ENCODE results near the gene ARHGEF39.

ARHGEF39 gene, protein sequence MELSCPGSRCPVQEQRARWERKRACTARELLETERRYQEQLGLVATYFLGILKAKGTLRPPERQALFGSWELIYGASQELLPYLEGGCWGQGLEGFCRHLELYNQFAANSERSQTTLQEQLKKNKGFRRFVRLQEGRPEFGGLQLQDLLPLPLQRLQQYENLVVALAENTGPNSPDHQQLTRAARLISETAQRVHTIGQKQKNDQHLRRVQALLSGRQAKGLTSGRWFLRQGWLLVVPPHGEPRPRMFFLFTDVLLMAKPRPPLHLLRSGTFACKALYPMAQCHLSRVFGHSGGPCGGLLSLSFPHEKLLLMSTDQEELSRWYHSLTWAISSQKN

DNA sequence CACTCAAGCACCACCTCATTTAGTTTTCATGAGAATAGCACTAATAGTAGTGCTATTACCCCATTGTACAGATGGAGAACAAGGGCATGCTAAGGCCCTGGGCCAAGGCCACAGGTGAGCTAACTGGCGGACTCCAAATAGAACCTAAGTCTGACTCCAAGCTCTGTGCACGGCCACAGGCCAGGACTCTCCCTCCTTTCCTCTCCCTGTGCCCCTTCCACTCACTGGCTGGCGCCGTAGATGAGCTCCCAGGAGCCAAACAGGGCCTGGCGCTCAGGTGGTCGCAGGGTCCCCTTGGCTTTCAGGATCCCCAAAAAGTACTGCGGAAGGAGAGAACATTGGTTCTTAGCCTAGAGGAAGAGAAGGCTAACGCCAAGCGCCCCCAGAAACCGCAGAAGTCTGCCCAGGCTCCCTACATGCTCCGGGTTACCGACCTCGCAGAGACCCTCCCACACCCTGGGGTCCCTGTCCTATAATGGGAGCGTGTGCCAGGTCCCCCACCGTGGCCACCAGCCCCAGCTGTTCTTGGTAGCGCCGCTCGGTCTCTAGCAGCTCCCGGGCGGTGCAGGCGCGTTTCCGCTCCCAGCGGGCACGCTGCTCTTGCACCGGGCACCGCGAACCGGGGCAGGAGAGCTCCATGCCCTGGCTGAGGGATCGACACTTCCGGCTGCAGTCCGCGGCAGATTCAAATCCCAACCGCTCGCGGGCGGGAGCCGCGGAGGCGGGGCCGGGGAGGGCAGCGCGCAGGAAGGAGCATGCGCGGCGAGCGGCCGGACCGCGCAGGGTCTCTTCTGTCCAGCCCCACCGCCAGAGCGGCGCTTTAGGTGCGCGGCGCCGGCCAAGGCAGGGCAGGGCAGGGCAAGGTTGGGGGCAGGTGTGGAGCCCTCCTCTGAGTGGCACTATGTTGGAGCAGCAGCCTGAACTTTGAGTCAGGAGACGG is at the start of gene ARHGEF39:
TSS of gene ARHGEF39 (minus strand) at position 665 of the 940 bp plus-strand sequence. CDS start at position 639, 26 bp downstream.
- DNase-seq = peak; percentile 85

DNA sequence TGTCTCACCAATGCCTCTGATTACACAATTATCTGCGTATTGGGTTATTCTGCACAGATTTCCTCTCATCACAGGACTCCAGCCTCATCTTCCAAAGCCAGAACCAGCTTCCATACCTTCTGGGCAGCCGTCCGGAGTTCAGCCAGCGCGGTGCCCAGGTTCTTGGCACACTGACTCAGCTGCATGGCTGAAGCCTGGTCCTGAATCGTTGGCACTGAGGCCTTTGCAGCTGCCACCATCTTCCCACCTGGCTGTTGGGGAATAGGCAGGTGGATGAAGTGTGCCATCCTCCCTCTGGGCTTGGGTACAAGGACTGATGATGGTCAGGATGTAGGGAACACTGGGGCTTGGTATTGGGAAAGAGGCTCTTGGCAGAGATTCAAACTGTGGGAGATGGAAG is 49.1 kb upstream of the ARHGEF39 start:
- no peak for DNase-seq

DNA sequence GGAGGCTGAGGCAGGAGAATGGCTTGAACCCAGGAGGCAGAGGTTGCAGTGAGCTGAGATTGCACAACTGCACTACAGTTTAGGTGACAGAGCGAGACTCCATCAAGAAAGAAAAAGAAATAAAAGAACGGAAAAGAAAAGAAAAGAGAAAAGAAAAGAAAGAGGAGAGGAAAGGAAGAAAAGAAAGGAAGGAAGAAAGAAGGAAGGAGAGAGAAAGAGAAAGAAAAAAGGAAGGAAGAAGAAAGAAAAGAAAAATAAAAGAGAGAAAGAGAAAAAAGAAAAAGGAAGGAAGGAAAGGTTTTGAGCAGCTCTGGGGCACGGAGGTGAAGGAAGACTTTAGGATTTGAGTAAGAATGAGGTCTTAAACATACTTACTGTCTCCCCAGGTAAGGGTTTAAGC is 48.6 kb upstream of the ARHGEF39 start:
- no peak for DNase-seq

DNA sequence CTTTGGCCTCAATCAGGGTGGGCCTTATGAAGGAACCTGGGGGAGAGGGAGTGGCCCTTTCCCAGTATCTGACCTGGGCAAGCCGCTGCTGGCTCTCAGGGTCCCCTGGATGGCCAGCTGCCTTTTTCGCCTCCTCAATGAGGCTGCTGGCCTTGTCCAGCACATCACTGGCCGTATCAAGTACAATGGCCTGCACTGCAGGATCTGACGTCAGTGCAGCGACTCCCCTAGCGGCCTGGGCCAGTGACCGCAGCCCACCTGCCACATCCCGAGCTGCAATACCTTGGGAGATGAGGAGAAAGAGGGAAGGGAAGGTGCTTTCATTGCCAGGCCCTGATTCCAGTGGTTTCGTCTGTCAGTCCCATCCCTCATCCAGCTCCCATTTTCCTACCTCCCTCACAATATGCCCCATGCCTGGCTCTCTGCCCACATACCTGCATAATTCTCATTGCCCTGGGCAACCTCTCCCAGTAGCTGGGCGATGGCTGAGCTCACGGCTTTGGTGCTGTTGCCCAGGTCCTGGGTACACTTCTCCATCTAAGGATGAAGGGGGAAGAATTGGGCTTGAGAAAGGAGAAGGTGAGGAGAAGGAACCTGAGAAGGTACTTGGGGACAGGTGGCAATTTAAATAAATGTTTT is 47.9 kb upstream of the ARHGEF39 start:
- DNase-seq = no peak

DNA sequence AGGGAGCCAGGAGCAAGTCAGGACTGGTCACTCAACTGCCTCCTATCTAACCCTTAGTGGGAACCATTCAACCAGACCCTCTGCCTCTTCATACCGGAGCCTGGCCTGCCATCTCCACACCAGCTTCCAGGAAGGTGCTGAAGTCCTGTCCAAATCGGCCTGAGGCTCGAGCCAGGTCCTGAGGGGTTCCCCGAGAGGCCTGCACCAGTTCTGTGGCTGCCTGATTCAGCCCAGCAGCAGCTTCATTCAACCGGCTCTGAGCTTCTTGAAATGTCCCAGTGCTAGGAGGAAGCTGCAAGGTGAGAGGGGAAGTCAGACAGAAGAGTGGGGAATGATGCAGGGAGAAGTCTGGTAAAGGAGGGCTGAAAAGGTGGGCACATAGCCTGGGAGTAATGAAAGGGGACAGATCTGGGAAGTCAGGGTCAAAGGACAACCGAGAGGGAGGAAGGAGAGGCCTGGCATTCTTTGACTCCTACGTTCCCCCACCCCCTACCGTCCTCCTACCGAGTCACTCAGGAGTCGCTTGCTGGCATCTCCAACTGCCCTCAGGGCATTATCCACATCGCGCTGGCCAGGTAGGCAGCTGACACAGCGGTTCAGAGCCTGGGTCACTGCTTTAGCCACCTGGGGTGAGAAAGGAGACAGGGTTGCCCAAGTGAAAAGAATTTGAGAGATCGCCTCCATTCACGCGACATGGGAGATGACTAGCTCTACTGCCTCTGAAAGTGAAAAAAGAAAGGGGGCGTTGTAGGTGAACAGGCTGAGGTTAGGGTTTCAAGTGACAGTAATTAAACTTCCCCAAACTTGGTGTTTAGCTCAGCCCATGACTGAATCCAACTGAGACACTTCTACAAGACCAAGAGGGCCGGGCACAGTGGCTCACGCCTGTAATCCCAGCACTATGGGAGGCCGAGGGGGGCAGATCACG is 46.8 kb upstream of the ARHGEF39 start:
- DNase-seq = no peak

DNA sequence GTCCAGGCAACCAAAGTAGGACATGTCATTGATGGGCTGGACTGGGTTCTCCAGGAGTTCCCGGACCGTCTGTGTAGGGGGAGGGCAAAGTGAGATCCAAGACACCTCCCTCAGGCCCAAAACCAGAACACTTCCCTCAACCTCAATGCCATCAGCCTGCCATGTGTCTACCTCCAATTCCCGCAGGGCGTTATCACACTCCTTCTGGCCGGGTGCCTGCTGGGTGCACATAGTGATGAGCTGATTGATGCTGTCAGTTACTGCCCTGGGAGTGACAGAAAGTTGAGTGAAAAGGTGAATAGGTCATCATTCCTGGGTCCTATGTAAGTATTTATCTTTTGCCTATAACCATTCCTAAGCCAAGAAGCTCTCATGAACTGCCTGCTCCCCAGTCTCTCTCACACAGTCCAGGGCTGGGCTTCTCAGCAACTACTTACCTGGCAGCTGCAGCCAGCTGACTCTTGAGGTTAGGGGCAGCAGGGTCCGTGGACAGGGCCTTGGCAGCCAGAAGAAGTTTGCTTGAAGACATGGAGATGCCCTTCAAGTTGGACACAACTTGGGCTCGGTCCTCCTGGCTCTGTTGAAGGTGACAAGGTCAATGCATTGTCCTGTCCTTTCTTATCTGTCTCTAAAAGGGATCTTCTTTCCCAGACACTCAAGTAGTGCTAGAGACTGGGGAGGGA is 46.0 kb upstream of the ARHGEF39 start:
- DNase-seq = no peak

DNA sequence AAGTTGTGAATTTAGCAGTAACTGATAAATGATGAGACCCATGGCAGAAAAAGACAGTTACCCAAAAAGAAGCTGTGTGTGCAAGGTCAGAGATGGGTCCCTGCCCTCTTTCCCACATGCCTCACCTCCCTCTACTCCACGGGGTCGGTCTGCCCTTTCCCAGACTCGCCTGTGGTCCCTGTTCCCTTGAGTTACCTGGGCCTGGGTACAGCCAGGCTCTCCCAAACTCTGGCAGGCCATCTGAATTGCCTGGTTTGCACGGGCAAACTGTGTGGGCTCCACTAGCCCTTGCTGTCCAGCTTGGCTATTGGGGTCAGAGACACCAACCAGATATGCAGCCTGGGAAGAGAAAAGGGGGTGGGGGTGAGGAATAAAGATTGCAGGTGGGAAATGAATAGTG is 43.2 kb upstream of the ARHGEF39 start:
- no peak for DNase-seq

DNA sequence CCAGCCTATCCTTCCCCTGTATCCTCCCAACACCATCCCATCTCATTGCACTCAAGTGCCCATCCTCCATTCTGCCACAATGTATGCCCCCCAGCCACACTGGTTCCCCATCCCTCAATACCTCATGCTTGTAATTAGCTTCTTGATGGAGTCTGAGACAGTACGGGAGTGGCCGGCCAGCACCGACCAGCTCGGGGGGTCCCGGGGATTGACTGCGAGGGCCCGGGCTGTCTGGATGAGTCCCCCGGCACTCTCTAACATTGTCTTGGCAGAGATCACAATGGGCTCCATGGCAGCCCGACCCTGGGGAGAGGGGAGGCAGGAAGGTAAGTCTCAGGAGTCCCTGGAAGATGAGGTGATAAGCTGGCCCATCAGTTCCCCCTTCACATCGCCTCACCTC is 42.0 kb upstream of the ARHGEF39 start:
- DNase-seq = no peak

DNA sequence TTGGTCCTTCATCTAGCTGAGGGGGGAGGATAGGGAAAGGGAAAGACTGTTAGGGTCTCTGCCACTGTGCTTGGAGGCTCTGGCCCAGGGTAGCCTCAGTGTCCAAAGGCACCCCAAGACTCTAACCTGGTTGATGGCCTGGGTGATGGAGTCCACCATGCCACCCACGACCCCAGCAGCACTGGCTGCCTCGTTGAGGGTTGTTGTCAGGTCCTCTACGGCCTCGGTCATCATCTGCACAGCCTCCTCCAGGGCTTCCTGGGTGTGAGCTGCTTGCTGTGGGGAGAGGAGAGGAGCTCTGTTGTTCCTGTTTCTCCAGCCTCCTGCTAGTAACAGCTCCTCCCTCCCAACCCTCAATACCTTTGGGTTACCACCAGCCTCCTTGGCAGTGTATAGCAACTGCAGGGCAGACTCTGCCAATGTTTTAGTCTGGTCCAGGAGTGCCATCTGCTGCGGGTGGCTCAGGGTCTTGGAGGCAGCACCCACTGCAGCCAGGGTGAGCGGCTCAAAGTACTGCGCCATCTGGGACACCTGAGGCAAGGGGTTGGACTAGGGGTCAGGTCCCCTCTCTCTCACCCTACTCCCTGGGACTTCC is 40.9 kb upstream of the ARHGEF39 start:
- DNase-seq = no peak

DNA sequence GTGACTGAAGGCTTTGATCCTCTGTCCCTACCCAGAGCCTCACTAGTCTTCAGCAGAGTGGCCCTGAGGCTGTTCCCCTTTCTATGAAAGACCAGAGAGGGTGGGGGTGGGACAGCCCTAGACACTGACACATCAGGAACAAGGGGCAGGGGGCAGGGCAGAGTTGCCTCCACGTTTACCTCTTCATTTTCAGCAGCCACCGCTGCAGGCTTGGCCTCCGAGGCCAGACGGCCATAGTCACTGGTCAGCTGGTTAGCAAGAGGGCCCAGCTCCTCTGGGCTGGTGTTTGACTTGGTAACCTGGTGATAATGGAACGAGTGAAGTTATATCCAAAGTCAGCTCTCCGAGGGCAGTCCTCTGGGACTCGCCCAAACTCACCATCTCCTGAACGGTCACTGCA is 40.4 kb upstream of the ARHGEF39 start:
- DNase-seq = no peak

DNA sequence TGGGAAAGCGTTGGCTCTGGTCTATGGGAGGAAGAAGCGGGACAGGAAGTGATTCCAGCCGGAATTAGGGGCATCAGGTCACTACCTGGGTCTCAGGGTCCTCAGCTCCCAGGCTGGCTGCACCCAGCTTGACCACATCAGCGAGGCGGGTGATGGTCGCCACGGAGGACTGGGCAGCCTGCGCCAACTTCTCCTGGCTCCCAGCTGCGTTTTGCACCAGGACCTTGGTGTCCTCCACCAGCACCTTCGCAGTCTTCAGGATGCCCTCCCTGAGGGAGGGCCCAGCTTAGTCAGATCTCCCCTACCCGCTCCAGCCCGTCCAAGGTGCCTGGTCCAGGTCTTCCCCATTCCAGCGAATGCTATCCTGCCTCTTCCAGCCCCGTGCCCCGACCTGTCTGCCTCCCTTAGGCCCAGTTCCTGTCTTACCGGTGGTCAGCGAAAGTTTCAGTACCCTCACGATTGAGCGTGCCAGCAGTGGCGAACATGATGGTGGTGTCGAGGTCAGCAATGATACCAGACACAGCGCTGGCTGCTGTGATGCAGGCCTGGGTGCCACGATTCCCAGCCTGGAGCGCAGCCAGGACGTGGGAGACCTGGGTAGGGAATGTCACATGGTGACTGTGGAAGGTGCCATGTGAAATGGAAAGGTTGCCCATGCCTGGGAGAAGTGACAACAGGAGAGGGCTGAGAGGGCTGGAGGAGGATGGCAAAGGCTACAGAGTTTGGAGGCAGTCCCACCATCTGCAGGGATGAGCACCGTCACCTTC is 39.1 kb upstream of the ARHGEF39 start:
- DNase-seq = no peak

DNA sequence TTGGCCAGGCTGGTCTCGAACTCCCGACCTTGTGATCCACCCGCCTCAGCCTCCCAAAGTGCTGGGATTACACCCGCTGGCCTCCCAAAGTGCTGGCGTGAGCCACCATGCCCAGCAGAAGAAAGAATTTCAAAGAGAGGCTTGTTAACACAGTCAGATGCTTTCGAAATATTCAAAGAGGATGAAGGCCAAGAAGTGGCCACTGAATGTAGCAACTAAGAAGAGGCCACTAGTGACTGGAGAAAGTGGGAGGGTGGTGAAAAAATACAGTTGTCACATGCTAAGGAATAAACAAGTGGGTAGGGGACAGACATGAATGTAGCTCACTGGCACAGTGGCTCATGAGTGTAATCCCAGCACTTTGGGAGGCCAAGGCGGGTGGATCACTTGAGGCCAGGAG is 37.7 kb upstream of the ARHGEF39 start:
- DNase-seq = no peak

DNA sequence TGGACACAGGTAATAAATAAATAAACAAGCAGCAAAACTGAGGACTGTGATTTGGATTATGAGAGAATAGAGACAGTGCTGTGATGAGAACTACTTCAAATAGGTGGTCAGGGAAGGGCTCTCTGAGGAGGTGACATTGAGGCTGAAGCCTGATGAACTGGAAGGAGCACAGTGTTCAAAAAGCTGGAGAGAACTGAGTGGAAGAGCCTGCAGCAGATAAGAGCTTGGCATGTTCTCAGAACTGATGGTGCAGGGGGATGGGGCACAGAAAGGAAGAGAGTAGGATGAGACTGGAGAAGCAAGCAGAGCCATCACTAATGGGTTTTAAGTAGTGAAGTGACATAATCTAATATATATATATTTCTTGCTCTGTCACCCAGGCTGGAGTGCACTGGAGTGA is 35.9 kb upstream of the ARHGEF39 start:
- no peak for DNase-seq

DNA sequence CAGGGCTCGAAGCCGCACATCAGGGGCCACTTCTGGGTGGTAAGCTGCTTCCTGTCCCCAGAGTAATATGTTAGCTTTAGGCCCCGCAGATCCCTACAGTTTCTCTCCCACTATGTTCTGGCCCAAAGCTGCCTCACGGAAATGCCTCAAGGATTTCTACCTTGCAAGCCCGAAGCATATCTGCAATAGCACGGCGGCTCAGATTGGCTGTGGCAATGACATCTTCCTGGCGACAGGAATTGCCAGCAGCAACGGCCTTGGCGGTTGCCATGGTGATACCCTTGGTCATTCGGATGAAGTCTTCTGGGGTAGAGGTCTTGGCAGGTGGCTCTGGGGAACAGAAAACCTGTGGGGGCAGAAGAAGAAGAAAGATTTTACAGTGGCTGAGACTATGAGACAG is 35.0 kb upstream of the ARHGEF39 start:
- no peak for DNase-seq

DNA sequence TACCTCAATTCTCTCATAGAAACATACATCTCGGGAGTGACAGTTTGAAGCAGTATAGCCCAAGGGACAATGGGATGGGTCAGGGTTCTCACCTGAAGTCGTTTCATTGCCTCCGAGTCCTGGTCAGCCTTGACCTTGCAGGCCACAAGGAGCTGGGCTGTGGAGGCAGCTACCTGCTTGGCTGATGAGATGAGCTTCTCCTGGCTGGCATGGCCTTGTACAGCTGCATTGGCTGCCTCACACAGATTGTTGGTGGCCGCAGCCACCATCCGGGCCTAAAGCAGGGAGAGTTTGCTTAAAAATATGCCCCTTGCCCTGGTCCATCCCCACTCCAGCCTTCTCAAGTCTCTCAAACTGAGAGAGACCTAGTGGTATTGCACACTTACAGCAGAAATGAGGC is 33.2 kb upstream of the ARHGEF39 start:
- DNase-seq = no peak

DNA sequence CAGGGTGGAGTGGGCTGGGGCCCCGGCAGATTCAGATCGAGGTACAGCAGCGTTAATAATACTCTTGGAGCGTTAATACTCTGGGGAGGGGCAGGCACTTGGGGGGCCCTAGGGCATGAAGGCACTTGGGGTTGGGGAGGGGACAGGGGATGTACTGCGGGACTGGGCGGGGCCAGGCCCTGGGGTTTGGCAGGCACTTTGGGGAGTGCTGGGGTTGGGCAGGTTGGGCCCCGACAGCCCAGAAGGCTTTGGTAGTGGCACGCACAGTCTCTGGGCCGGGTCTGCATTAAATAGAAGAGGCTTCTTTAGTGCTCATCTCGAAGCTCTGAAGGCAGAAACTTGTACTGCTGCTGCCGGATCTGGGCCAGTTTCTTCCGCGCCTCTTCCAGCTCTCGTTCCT is 32.5 kb upstream of the ARHGEF39 start:
- no peak for DNase-seq

DNA sequence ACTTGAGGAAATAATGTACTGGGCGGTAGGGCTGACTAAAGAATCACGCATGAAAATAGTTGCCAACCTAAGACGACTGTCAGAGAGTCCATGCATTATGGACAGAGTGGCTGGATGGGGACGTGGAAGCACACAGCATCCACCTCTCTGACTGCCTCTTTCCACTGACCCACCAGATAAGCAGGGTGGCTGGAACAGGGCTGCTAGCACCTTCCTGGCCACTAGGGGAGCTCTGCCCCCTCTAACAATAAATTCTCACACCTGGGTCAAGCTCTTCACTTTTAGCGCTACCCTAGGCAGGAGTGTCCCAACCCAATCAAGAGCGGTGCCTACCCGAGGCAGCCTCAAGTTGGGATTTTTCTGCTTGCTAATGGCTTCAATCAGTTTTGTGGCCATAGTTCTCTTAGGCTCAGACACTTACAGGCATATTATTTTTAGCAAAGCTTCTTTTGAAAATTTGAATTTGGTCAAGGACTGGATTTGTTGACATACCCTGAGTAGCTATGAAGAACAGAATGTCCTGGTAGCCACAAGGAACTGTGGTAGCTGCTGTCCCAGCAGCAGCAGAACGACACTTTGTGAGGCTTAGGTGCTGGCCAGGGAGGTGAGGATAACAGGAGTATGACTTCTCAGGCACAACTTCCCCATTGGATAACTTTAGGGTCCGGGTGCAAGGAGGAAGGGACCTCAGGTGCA is 31.7 kb upstream of the ARHGEF39 start:
- peak; percentile 19 for DNase-seq

DNA sequence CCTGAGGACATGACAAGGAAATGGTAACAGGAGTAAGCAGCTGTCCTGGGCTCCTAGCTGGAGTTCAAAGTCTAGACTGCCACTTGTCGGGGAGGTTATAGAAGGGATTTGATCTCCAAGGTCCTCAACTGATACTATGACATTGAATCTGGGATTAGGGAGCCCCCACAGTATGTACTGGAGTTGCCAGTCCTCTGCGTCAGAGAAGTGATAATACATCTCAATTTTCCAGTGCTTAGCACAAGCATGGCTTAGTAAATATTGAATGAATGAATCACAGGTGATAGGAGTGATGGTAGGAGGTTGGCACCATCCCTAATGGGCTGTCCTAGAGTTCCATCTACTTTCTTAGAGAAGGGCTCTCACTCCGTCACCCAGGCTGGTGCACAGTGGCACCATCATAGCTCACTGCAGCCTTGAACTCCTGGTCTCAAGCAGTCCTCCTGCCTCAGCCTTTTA is 31.0 kb upstream of the ARHGEF39 start:
- DNase-seq = no peak

DNA sequence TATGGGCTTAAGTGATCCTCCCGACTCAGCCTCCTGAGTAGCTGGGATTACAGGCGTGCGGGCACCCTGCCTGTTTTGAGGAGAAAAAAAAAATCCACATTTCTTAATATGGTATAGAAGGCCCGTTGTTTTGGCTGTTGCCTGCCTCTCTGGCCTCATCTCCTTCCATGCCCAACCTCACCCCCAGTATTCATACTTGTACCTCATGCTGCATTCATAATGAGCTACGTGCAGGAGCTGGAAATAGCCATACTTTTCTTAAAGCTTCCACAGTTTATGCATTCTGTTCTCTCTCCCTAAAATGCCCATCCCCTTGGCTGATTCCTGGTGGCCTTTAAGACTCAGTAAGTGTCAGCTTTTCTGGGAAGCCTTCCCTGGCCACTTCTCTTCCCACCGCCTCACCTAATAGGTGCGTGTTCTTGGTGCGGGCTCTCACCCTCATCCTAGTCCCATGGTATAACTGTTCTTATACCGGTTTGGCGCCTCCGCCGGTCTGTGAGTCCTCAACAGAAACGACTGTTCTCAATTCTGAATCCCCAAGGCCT is 26.8 kb upstream of the ARHGEF39 start:
- DNase-seq = no peak

DNA sequence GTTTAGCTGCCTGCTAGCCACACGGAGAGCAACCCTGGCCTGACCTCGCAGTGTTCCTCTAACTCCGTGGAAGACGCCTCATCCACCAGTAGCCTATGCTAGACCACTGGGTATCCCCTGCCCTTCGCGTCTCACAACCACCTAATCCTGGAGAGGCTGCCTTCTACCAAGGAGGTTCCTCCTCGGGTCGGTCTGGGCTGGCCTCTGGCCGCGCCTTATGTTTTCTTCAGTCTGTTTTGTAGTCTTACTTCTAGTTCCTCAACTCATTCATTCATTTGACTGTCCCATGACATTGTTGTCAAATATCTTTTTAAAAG is 26.3 kb upstream of the ARHGEF39 start:
- DNase-seq = no peak
